IMR-90 (cell line): ENCODE data around the gene CTNND2.

ENCODE experiments used
- BHLHE40 ChIP-seq: fragments of 150-350 bp; IDR thresholded peaks from 2 replicates; pipeline ENCODE4 v1.6.1; 2016; ENCODE audit warnings: mild to moderate bottlenecking, low read depth, low read length
- CEBPB ChIP-seq: IDR thresholded peaks from 2 replicates; pipeline ENCODE4 v1.6.1; 2012; ENCODE audit warnings: low read depth, low read length, improper control_type of control experiment
- POLR2A ChIP-seq: IDR thresholded peaks from 2 replicates; pipeline ENCODE4 v1.6.1; 2012; ENCODE audit warnings: mild to moderate bottlenecking, low read depth, low read length
- RCOR1 ChIP-seq: IDR thresholded peaks from 2 replicates; pipeline ENCODE4 v1.6.1; 2012; ENCODE audit warnings: mild to moderate bottlenecking, low read length, improper control_type of control experiment; ENCODE audit not compliant: insufficient replicate concordance
- SMC3 ChIP-seq: fragments of 150-350 bp; IDR thresholded peaks from 2 replicates; pipeline ENCODE4 v1.6.1; 2016; ENCODE audit warnings: low read depth, mild to moderate bottlenecking, antibody characterized with exemption, low read length, moderate library complexity
- TF ChIP-seq, protein P1 (sequence below): conservative IDR thresholded peaks from 2 replicates; pipeline ENCODE4 v1.5.1; 2012; ENCODE audit warnings: mild to moderate bottlenecking, low read depth, low read length, improper control_type of control experiment
- TF ChIP-seq, protein P2 (sequence below): fragments of 150-350 bp; IDR thresholded peaks from 2 replicates; pipeline ENCODE4 v1.6.1; 2017; ENCODE audit warnings: mild to moderate bottlenecking, antibody characterized with exemption, low read length, low read depth

- TF ChIP-seq, protein P1, sequence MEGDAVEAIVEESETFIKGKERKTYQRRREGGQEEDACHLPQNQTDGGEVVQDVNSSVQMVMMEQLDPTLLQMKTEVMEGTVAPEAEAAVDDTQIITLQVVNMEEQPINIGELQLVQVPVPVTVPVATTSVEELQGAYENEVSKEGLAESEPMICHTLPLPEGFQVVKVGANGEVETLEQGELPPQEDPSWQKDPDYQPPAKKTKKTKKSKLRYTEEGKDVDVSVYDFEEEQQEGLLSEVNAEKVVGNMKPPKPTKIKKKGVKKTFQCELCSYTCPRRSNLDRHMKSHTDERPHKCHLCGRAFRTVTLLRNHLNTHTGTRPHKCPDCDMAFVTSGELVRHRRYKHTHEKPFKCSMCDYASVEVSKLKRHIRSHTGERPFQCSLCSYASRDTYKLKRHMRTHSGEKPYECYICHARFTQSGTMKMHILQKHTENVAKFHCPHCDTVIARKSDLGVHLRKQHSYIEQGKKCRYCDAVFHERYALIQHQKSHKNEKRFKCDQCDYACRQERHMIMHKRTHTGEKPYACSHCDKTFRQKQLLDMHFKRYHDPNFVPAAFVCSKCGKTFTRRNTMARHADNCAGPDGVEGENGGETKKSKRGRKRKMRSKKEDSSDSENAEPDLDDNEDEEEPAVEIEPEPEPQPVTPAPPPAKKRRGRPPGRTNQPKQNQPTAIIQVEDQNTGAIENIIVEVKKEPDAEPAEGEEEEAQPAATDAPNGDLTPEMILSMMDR = no peak
- TF ChIP-seq CEBPB (no peak), POLR2A (no peak), RCOR1 (no peak), SMC3 (no peak), BHLHE40 (no peak)
- TF ChIP-seq, protein P2, sequence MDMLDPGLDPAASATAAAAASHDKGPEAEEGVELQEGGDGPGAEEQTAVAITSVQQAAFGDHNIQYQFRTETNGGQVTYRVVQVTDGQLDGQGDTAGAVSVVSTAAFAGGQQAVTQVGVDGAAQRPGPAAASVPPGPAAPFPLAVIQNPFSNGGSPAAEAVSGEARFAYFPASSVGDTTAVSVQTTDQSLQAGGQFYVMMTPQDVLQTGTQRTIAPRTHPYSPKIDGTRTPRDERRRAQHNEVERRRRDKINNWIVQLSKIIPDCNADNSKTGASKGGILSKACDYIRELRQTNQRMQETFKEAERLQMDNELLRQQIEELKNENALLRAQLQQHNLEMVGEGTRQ = no peak
These were observed 800.0 kb downstream of the CTNND2 start for GRCh38 chr5:11104210-11104609.
